Measurements from ENCODE around the gene ATRX.

Gene ATRX

GRCh38 chrX:77528034-77528433 is 258.0 kb downstream of the ATRX start:
- Histone ChIP-seq H3K4me1 (ENCODE audit: insufficient read depth, low read length, severe bottlenecking) (no peaks in the 10 kb centered on the region), H4K20me1 (ENCODE audit: insufficient read depth, low read length) (no peaks in the 10 kb centered on the region), H3K79me2 (ENCODE audit: insufficient read depth, low read length) (no peaks in the 10 kb centered on the region), H3K4me2 (ENCODE audit: low read length) (no peak overlapping the region), H3K27me3 (ENCODE audit: insufficient read depth, low read length) (no peaks in the 10 kb centered on the region), H3K9me2 (ENCODE audit: low read depth, low read length) (no peaks in the 10 kb centered on the region), H3F3A (ENCODE audit: insufficient read depth, low read length) (no peaks in the 10 kb centered on the region), H3K9ac (ENCODE audit: low read length) (no peak overlapping the region), H3K4me3 (ENCODE audit: low read depth, low read length, poor library complexity, severe bottlenecking) (no peak overlapping the region), H3K27ac (ENCODE audit: low read depth, low read length, poor library complexity, severe bottlenecking) (no peak overlapping the region), H2AFZ (ENCODE audit: low read length) (no peak overlapping the region), H3K36me3 (ENCODE audit: insufficient read depth, low read length) (peaks cover 9% of the 10 kb centered on the region; the same call in 1 of the 2 replicates), H3K9me3 (ENCODE audit: low read length) (no peaks in the 10 kb centered on the region)
- TF ChIP-seq EZH2 (IDR thresholded peaks at IDR 0.05; ENCODE audit: borderline replicate concordance, low read length) (no peak), CTCF (IDR thresholded peaks at IDR 0.05; ENCODE audit: low read length) (no peak)

DNA sequence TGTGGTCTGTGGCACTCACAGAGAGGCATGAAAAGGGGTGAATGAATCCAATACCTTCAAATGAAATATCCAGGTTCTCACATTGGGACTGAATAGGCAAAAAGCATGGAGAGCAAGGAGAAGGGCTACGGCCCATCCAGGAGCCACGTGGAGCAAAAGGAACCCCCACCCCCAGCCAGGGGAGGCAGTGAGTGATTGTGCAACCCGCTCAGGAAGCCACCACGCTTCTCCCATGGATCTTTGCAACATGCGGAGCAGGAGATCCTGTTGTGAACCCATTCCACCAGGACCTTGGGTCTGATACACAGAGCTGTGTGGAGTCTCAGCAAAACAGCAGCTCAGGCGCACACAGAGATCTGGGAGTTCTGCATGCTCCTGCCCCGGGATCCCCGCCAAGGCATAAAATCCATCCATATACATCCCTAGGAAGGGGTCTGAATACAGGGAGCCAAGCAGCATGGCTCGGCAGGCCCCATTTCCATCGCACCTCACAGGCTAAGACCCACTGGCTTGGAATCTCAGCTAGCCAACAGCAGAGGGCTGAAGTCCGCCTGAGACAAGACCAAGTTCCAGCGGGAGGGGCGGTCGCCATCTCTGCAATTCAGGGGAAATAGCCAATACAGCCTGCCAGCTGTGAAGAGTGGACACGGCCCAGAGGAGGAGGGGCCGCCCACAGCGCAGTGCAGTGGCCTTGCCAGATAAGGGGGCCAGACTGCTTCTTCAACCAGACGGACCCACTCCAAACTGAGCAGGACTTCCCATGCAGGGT is 258.6 kb downstream of the ATRX start:
- Histone ChIP-seq H3K27me3 (ENCODE audit: insufficient read depth, low read length) (no peaks in the 10 kb centered on the region), H4K20me1 (ENCODE audit: insufficient read depth, low read length) (no peaks in the 10 kb centered on the region), H3K36me3 (ENCODE audit: insufficient read depth, low read length) (peaks cover 16% of the 10 kb centered on the region), H3F3A (ENCODE audit: insufficient read depth, low read length) (no peaks in the 10 kb centered on the region), H3K9ac (ENCODE audit: low read length) (no peak overlapping the region), H3K4me2 (ENCODE audit: low read length) (no peak overlapping the region), H3K9me2 (ENCODE audit: low read depth, low read length) (no peaks in the 10 kb centered on the region), H3K79me2 (ENCODE audit: insufficient read depth, low read length) (no peaks in the 10 kb centered on the region), H3K4me1 (ENCODE audit: insufficient read depth, low read length, severe bottlenecking) (no peaks in the 10 kb centered on the region), H3K27ac (ENCODE audit: low read depth, low read length, poor library complexity, severe bottlenecking) (no peak overlapping the region), H2AFZ (ENCODE audit: low read length) (no peak overlapping the region), H3K9me3 (ENCODE audit: low read length) (no peaks in the 10 kb centered on the region), H3K4me3 (ENCODE audit: low read depth, low read length, poor library complexity, severe bottlenecking) (no peak overlapping the region)
- TF ChIP-seq EZH2 (IDR thresholded peaks at IDR 0.05; ENCODE audit: borderline replicate concordance, low read length): no peak
- no peak for TF ChIP-seq CTCF (IDR thresholded peaks at IDR 0.05; ENCODE audit: low read length)

DNA sequence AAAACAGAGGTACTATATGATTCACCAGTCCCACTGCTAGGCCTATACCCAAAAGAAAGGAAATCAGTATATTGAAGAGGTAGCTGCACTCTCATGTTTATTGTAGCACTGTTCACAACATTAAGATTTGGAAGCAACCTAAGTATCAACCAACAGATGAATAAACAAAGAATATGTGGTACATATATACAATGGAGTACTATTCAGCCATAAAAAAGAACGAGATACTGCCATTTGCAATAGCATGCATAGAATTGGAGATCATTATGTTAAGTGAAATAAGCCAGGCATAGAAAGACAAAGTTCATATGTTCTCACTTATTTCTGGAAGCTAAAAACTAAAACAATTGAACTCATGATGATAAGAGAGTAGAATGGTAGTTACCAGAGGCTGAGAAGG is 266.3 kb downstream of the ATRX start:
- Histone ChIP-seq H3K9me3 (ENCODE audit: low read length) (no peaks in the 10 kb centered on the region), H4K20me1 (ENCODE audit: insufficient read depth, low read length) (no peaks in the 10 kb centered on the region), H3K27me3 (ENCODE audit: insufficient read depth, low read length) (no peaks in the 10 kb centered on the region), H3K4me1 (ENCODE audit: insufficient read depth, low read length, severe bottlenecking) (no peaks in the 10 kb centered on the region), H3K79me2 (ENCODE audit: insufficient read depth, low read length) (no peaks in the 10 kb centered on the region), H3K9ac (ENCODE audit: low read length) (no peak overlapping the region), H3K27ac (ENCODE audit: low read depth, low read length, poor library complexity, severe bottlenecking) (no peak overlapping the region), H3K36me3 (ENCODE audit: insufficient read depth, low read length) (peaks cover 73% of the 10 kb centered on the region), H2AFZ (ENCODE audit: low read length) (no peak overlapping the region), H3K4me3 (ENCODE audit: low read depth, low read length, poor library complexity, severe bottlenecking) (no peak overlapping the region), H3F3A (ENCODE audit: insufficient read depth, low read length) (no peaks in the 10 kb centered on the region), H3K9me2 (ENCODE audit: low read depth, low read length) (no peaks in the 10 kb centered on the region), H3K4me2 (ENCODE audit: low read length) (no peak overlapping the region)
- TF ChIP-seq EZH2 (IDR thresholded peaks at IDR 0.05; ENCODE audit: borderline replicate concordance, low read length): no peak
- TF ChIP-seq CTCF (IDR thresholded peaks at IDR 0.05; ENCODE audit: low read length): no peak

Measured in OCI-LY1 (cell line).